NOMO-1 treated with dmso at 0.1 percent for 144 hours (cell line): ENCODE data around the gene ZNF143.
"Not testable (repeated sequence)": the region's sequence is repeated elsewhere in the genome, so short reads cannot be mapped to it uniquely, and the experiment has no call there.

Source experiments
- DNase-seq: peaks from one replicate; lab custom pipeline; 2025; ENCODE audit not compliant: unreplicated experiment; lab: John Stamatoyannopoulos, UW

ZNF143 gene

DNA sequence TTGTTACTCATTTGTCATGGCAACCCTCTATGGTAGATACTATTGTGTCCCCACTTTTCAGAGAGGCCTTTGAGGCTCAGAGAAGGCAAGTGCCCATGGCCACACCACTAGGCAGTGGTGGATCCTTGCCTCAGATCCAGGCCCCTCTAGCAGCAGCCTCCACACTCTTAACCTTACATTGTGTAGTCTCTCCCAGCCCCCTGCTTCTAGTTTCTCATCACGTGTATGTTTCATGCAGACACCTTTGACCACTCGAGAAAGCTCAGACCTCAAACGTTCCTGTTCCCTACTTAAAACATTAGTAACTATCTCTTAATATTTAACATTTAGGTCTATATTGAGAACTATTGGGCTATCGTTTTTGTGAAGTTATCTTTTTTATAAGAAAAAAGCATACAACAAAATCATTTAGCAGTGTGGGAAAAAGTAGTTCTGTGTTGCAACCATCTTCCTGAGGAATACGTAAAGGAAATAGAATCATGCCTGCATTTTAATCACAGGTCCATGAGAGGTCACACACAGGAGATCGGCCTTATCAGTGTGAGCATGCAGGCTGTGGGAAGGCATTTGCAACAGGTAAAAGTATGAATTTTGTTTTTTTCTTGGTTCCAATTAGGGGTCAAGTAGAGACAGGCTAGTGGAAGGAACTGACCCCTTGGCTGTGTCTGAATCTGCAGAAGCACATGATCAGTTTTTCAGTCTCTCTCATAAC, 35.1 kb downstream of the ZNF143 start:
- no peak for DNase-seq

DNA sequence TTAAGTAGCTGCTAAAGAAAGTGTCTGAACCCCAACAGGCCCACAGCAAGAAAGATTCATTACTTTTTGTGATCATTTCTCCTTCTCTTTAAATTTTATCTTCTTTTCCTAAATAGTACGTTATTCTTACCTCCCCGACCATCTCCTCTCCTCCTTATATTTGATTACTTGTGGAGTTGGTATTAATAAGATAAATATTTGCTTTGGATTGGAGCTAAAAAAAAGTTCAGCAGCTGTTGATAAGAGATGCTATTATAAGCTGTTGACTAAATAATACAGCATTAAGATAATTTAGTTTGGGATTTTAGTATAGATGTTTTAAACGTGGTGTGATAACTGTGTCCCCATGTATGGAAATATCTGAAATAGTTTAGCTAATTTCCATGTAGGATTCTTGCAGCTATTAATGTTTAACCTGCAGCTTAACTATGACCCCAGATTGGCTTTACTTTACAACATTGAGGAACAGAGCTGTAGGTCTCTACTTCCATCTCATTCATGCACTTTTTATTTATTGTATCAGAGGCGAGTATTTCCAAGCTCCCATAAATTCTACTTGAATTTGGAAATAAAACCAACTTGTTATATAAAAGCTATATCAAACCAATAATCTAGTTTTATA, 37.8 kb downstream of the ZNF143 start:
- no peak for DNase-seq

DNA sequence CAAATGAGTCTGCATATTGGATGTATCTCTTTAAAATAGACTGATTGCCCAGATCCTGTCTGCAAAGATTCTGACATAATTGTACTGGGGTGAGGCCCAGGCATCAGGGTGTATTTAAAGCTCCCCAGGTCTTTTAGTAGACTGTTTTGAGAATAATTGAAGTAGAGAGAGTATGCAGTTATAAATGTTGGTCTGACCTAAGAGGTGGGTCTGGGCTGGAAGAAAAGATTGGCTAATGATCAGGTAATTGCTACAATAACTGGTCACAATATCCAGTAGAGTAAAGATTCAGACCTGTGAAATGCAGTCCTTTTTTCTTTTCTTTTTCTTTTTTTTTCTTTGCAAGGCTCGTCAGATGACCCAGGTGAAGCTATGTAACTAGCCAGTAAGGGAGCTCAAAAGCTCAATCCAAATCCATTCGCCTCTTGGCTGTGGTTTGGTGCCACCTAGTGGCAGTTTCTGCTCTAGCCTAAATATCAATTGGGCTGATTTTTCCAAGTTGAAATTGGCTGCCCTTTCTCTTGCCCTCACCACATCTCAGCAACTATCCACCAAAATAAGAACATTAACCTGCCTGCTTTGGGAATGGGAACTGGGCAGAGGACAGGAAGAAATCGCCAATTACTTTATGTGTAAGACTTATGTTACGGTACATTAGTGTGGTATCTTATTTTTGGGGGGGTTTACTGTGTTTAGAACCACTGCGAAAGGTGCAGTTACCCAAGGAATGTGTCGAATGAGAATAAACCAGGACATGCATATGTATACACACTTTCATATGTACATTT, 45.9 kb downstream of the ZNF143 start:
- peak; percentile 28 for DNase-seq

DNA sequence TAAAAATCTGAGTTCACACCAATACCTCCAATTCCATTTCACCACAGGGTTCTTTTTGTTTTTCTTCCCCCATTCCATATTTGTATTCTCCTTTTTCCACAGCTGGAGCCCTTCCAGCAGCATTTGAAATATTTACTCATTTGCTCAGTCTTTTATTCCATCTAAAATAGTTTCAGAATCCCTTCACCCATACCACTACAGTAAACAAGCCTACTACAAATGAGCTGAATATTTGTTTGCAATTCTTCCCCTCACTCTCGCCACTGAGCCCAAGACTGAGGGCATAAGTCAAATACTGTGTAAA, 46.4 kb downstream of the ZNF143 start:
- no peak for DNase-seq

DNA sequence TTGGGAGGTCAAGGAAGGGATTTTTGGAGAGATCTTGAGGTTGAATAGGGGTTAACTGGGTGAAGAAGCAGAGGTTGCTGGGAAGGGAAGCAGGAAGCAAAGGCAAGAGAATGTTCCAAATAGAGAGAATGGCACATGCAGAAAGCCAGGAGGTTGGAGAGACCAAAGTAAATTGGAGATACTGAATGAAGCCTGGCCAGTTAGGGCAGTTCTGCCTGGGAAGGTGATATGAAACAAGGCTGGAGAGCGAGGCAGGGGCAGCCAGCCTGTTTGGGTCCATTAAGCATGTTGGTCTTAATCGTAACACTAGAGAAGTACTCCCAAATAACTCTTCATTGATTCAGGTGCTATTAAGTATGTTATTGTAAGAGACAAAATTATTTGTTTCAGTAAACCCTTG, 48.2 kb downstream of the ZNF143 start:
- no peak for DNase-seq

DNA sequence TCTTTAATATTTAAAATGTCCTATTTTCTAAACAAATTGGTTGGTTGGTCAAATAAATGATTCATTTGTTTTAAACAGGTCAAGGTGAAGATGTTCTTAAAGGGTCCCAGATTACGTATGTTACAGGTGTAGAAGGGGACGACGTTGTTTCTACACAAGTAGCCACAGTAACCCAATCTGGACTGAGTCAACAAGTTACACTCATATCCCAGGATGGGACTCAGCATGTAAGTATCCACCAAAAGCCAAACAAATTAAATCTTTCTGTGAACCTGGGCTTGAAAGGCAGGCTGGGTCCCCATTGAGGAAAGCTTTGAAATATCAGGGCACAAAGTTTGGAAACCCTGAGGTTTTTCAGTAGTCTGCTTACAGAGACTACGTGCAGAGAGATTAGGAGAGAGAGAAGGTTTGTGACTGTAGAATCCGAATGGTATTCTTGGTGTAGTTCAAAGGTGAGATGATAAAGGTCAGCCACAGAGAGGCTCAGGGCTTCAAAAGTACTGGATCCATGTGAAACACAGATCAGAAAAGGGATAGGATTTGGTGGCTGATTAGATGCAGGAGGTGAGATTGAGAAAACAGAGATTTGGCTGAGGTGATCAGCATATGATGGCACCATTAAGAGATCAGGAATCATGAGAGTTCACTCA, 51.7 kb downstream of the ZNF143 start:
- no peak for DNase-seq

DNA sequence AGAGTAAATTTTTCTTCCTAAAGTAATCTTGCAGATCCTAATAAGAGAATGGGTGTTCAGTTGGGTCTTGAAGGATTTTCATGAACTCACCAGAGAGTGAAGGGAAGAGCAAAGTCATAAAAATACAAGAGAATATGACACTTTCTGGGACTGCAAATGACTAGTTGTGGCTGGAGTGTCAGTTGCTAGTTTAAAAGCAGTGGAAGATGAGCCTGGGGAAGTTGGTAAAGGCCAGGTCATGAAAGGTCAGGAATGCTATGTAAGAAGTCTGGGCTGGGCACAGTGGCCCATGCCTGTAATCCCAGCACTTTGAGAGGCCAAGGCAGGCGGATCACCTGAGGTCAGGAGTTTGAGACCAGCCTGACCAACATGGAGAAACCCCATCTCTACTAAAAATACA, 53.8 kb downstream of the ZNF143 start:
- DNase-seq = not testable (repeated sequence)

DNA sequence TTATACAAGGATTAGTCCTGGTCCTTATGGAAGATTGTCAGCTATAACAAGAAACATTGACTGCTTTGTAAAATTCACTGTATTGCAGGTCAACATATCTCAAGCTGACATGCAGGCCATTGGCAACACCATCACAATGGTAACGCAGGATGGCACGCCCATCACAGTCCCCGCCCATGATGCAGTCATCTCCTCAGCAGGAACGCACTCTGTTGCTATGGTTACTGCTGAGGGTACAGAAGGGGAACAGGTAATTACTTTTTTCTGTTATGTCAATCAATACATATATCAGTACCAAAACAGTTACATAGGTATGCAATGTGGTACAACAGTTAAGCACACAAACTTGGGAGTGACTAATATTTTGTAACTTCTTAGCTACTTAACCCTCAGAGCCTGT, 55.3 kb downstream of the ZNF143 start:
- DNase-seq = no peak

DNA sequence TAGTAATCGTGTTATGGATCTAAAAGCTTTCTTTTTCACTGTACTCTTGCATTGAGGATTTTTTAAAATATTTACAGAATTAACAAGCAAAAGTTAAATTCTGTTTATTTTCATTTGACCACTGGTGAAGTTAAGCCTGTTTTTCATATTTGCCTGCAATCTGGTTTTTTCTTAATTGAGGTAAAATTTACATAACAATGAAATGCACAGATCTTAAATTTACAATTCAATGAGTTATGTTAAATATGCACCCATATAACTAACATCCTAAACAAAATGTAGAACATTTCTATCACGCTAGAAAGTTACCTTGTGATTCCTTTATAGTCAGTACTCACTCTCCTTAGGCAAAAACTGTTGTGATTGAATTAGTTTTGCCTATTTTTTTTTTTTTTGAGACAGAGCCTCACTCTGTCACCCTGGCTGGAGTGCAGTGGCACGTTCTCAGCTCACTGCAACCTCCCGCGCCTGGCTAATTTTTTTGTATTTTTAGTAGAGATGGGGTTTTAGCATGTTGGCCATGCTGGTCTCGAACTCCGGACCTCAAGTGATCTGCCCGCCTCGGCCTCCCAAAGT, 58.1 kb downstream of the ZNF143 start:
- DNase-seq = no peak

DNA sequence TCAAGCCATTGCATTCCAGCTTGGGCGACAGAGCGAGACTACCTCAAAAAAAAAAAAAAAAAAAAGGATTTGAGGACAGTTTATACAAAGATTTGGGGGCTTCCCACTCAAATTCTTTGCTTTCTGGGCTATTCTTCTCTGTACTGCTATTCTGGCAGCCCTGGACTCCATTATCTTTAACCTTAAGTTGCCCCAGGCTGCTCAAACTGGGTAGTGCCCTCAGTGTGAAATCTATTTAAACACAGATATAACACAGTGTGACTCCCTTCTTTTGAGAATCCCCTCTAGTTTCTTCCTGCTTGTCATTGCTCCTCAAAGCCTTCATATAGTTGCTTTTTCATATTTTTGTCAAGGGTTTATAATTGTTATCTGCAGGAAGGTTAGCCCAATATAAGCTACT, 63.2 kb downstream of the ZNF143 start:
- DNase-seq = no peak

DNA sequence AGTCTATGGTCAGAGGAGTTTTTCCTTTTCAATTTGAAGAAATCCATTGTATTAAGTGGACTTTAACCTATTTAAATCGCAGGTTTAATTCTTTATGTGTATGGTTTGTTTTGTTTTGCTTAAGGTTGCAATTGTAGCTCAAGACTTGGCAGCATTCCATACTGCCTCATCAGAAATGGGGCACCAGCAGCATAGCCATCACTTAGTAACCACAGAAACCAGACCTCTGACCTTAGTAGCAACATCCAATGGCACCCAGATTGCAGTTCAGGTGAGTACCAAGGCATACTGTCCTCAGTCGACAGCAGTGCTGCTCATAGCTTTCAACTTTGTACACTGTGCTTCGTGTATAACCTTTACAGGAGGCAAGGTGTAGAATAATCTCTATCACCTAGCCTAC, 64.3 kb downstream of the ZNF143 start:
- DNase-seq = no peak

DNA sequence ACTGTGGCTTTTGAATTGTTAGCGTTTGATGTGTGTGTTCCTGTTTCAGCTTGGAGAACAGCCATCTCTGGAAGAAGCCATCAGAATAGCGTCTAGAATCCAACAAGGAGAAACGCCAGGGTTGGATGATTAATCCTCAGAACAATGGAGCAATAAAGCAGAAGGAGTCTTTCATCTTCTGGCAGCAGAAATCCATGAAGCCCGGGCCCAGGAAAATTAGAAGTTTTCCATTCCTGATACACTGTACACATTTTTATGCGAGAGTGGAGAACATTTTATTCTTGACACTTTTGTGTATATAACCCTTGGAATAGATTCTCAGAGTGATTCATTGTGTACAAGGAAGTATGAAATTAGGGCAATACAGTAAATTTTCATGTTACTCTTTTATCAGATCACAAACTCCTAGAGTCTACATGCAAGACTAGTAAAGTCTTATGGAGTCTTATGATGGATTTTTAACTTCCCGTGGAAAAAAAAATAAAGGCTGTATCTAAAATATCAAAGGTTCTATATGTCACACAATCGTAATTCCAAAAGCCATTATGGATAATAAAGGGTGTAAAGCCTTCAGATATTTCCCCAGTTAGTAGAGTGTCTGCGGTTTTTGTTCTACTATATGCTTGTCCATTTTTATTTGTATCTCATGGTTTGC, 66.8 kb downstream of the ZNF143 start:
- no peak for DNase-seq

DNA sequence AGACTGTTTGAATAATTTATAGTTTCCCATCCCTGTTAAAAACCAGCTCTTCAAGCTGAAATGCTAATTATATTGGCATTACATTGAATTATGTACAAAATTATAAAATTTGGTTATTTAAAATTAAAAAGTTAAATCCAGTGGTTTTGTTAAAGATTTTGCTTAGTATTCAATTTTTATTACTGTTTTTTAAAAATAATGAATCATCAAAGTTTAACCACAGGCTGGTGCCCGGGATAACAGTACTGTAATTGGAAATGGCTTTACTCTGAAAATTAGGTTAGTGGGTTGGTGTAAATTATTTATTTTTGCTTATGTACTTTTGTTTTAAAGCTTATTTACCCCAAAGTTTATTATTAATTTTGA, 67.3 kb downstream of the ZNF143 start:
- DNase-seq = no peak

DNA sequence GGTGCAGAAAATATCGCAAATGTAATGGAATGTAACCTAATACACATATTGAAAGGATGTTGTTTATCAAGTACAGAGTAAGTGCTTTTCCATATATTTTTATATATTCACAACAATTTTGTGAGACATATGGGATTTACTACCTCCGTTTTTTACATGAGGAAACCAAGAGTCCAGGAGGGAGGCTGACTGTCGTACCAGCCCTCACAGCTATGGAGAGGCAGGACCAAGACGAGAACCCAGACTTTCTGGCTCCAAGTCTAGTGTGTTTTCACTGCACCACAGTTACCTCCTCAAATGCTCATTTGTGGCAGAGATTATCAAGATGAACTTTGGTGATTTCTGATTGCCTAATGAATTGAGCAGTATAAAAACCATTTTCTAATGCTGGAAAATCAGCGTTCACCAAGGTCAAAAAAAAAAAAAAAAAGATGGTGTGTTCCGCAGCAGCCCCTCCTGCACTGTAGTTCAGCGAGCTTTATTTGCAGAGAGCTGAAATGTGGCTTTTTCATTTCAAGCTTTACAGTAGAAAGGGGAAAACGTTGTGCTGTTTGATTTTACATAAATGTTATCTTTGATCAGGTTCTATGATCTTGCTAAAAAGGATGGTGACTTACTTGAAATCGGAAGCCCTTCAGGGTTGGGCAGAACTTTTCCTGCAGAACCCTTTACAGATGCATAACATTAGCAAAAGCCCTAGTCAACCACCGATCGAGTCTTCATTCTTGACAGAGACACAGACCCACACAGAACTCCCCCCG, 67.9 kb downstream of the ZNF143 start:
- no peak for DNase-seq

DNA sequence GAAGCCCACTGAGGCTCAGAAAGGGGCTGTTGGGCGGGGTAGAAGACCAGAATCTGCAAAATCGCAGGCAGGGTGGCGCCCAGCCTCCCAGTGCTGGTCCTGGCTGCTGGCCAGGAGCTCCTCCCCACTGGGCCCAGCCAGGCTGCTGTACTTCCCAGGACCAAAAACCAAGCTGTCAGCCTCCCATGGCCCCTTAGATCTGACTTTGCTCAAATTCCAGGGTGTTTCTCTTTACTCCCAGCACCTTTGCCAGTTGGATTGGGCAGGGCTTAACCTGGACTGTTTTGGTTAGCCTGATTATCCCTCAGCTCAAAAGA, 68.5 kb downstream of the ZNF143 start:
- DNase-seq = no peak

DNA sequence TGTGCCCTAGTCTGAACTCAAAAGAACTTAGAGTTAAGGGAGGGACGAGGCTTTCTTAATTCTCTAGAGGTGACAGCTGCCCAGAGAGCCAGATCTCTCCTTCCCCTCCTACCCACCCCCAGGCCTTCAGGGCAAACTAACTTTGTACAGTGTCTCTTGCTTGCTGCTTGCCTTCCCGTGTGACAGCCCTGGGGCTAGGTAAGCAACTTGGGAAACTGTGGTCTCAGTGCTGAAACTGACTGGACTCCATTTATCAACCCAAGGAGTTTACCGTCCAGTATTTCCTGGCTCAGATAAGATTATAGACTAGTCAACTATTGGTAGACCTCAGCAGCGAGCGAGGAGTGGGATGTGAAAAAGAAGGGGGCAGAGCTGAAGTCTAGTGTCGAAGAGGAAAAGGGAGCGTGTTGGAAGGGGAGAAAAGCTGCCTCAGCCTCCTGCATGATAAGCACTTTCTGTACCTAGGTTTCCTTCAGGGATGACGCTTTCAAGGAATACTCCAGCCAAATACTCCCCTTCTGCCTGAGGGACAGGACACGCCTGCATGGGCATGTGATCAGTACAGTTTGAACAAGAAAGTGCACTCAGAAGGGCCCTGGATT, 69.3 kb downstream of the ZNF143 start:
- no peak for DNase-seq

DNA sequence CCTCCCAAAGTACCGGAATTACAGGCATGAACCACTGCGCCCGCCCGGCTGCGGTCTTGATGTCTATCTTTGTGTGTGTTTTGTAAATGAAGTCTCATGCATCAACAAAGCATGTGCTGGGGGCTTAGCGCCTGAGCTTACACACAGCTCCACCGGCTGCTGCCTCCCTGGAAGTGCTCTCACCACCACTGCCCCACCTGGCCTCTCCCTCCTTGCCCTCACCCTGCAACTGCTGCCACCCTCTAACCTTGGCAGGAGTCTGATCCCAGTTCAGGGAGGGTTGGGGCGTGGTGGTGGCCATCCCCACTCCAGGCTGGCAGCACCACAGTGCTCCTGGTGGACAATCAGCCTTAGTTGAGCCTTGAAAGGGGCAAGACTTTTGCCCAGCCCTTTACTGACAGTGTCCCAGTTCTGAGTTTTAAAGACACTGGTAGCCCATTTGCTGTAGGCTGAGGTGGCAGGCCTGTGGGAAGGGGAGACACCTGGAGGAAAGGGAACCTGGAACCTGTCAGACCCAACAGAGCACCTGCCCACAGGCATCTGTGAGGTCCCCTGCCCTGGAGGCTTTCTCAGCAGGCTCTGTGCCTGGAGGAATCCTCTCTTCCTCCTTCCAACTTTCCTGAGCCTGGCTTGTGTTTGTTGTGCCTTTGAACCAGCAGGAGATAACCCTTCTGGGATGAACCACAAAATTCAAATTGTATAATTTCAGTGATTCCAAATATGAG, 70.3 kb downstream of the ZNF143 start:
- DNase-seq = no peak

DNA sequence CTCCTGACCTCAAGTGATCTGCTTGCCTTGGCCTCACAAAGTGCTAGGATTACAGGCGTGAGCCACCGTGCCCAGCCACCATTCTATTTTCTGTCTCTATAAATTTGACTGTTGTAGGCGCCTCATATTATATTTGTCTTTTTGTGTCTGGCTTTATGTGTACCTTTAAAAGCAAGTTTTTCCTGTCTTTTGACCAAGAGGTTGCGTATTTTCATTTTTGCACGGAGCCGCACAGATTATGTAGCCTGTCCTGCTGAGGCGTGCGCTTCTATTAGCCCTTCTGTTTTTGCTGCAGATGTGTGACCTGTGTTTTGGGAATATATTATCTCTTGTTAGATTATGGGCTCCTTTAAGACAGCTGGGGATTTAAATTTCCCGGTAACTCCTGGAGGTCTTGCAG, 72.2 kb downstream of the ZNF143 start:
- no peak for DNase-seq

DNA sequence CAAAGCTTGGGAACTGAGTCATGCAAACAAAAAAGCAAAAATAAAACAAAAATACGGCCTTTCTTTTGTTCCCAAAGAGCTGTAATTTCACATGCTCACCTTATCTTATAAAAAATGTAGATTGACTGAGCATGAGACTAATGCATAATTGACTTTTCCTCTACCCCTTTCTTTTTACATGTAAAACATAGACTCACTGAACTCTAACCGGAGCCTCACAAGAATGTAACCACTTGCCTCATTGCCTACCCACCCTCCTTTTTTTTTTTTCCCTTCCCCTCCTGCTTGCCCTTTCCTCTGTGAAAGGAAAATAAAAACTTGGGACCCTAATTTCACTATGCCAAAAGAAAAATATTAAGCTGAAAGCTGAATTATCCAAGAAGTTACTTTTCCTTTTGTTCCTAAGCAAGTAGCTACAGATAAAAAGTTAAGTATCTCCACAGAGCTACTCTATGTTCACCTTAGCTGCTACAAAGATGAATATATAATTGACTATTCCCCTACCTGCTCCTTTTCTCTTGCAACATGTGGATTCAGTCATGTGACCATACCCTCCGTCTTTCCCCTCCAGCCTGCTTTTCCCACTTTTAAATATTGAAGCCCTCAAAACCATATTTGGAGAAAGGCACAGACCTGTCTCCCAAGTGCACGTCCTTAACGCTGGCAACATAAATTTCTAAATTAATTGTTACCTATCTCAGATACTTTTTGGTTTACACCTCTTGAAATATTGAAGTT, 73.1 kb downstream of the ZNF143 start:
- DNase-seq = no peak
